CD4-positive, alpha-beta T cell treated with Interleukin-17A for 4 hours (primary cell): ENCODE measurements around the gene TRIM46.
"Not testable (repeated sequence)": the region's sequence is repeated elsewhere in the genome, so short reads cannot be mapped to it uniquely, and the experiment has no call there.

Experiments used
- DNase-seq: peaks from one replicate; pipeline ENCODE4 v3.0.0-alpha.2; 2020; ENCODE audit warnings: mixed read lengths

The TRIM46 gene

DNA sequence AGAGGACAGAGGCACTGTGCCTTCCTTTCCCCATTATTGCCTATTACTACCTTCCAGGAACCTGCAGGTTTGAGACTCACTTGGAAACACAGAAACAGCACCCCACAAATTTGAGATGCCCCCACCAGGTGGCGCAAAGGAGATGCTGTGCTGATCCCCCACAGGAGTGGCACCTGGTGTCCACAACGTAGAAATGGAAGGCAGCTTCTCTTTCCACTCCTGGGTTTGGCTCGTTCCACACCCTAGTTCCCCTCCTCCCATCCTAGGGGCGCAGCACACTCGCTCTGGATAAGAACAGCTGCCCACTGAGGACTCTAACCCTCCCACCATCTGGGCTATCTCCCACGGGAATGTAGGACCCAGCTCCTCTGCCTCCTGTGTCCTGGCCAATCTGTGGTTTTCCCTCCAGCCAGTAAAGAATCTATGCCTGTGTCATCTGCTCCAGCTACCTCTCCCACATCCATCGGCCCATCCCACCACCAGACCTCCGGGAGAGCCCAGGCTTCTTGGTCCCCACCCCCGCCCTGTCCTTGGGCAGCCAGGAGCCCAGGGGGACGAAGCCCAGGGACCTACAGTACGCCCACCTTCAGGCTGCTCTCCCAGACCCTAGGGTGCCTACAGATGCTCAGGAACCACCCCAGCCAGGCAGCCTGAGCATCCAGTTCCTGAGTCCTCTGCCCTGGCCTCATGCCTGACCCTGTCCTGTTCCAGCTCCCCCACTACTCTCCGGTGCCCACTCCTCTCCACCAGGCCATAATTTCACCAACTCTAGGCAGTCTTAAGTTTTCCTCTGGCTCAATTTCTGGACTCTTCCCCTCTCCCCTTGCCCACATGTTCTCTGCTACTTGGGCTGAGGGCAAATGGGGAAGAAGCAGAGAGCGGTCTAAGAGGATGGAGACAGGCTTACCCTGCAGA lies 33.5 kb downstream of the TRIM46 start:
- DNase-seq = peak; percentile 94

DNA sequence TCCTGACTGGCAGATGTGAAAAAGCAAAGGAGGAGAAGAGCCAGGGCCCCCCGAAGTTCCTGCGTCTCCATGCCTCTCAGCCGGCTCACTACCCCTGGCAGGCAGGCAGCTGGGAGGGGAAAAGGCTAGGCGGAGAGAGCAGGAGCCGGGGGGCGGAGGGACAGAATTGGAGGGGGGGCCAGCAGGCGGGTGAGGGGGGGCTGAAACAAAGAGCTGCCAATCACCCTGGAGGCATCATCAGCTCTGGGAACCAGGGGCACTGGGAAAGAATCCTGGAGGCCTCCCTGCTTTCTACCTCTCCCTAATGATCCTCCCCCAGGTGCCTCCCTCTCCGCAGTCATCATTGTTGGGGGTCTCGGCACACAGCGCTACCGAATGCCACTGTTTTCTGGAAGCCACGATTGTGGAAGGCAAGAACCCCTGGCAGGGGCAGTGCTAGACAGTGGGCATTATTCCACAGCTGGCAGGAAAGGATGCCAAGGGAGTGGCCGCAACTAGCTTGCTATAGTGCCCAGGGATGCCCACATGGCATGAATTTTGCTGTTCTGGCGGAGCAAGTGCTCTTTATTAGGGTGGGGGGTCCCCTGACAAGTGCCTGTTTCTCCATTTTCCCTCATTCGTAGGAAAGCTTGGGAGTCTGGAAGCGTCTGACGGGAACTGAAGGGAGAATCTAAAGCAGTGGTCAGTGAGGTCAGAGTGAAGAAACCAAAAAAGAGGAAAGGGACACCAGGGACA lies 34.3 kb downstream of the TRIM46 start, which contains the start of gene THBS3:
THBS3 (minus strand) TSS at position 92 of the 735 bp plus-strand sequence; CDS start at position 71, 21 bp downstream.
- no peak for DNase-seq

DNA sequence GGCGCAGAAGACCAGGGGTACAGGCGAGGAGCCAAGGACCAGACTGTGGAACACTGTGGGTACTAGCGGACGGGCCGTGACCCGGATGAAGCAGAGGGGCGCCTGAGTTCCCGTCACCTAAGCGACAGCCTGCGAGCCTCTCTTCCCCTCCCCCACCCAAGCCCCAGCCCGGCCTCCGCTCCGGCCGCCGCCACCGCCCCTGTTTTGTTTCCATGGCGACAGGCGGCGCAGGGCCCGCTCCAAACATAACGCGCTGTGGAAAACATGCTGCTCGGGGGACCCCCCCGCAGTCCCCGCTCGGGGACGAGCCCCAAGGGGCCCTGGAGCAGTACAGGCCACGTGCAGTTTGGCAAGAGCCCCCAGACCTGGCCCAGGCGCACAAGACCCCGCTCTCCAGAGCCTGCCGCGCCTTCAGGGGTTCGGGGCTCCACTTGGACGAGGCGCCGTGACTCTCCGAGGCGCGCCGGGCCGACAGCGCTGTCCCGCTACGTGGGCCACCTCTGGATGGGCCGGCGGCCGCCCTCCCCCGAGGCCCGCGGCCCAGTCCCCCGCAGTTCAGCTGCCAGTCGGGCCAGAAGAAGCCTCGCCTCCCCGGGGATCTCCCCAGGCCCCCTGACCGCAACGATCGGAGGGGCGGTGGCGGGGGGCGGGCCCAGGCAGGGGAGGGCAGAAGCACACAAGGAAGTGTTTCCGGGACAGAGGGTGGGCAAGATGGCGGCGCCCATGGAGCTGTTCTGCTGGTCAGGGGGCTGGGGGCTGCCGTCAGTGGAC lies 35.1 kb downstream of the TRIM46 start, which contains the start of gene MTX1:
MTX1 (plus strand) TSS at position 155 of the 771 bp plus-strand sequence; CDS start at position 265, 110 bp downstream.
- peak; percentile 88 for DNase-seq

DNA sequence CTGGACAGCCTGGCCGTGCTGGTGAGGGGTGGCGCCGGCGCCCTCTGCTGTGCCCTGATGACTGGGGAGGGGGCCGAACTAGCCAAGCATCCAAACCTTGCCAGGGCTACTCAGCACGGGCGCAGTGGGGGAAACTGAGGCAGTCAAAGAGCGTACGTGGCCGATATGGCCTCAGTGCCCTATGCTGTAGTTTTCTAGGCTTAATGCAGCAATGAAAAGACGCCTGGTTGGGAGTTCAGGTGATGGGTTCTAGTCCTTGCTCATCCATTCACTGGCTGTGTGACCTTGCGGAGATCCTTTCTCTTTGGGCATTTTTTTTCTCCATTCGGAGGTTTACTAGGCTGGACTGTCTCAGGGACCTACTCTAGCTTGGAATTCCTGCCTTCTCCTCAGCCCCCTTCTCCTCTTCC lies 35.7 kb downstream of the TRIM46 start:
- DNase-seq = no peak

DNA sequence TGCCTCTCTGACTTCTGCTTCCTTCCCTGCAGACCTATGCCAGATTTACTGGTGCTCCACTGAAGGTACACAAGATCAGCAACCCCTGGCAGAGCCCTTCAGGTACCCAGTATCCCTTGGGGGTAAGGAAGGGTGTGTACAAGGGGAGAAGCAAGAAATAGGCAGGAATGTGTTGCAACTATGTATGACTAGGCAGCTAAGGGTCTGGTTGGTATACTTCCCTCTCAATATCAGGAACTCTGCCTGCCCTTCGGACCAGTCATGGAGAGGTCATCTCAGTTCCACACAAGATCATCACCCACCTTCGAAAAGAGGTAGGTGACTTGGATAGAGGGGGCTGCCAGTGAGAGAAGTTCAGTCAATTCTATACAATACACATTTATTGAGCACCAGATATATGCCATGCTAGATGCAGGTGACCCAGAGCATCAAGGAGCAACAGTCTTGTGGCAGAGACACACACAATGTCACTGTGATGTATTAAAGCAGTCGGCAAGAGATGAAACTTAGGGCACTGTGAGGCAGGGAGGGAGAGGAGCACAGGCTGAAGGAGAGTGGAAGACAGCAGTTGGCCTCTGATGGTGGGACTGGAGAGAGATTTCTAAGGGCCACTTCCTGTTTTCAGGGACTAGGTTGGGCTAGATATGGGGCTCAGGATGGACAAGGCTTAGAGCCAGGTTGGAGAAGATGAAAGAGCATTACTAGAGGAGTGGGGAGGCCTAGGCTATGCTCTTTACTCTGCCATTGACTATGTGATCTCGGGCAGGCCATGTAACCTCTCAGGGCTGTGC lies 36.9 kb downstream of the TRIM46 start:
- no peak for DNase-seq

DNA sequence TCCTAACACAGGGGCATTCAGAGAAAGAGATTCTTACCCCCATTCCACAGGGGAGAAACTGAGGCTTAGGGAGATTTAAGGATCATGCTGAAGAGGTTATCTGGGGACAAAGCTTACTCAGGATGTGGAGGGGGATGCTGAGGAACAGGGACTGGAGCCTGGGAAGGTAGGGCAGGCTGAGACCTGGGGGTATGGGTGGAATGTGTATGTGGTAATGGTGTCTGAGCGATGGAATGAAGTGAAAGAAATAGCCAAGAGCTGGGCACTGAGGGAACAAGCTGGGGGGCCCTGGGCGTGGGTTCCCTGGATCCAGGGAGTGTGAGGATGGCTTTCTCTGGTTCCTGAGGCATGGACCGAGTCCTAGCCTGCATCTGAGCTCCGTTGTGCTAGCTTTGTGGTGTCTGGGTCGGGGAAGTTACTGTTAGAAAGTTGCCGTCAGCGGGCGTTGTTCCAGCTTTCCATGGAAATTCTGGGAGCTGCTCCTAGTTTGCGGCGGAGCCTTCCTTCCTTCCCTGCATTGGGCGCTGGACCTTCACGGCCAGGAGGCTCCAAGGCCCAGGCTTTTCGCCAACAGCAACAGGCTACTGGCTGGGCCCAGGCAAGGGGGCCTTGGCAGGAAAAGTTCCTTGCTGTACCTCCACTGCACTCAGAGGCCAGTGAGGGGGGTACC lies 37.9 kb downstream of the TRIM46 start:
- not testable (repeated sequence) for DNase-seq

DNA sequence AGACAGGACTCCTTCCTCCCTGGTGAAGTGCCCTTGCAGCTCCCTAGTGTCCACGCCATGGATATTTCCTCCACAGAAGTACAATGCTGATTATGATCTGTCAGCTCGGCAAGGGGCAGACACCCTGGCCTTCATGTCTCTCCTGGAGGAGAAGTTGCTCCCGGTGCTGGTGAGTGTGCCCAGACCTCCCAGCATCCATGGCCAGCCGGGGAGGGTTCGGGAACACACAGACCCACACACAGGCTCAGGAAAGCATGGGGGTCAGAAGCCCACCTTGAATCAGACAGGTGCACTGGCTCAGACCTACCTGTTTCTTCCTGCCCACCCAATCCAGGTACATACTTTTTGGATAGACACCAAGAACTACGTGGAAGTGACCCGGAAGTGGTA lies 38.4 kb downstream of the TRIM46 start:
- not testable (repeated sequence) for DNase-seq

DNA sequence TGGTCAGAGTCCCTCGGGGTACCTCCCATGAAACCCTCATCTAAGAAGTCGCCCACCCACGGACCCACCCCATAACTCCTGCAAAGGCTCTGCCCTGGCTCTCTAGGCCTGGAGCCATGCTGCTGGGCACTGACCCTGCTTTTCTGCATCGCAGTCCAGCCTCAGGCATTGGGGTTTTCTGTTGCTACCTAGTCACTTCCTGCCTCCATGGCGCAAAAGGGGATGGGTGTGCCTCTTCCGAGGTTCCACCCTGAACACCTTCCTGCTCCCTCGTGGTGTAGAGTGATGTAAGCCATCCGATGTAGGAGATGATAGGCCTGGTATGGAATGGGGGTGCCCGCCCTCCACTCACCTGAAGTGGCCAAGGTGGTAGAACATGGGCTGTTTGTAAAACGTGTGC lies 41.1 kb downstream of the TRIM46 start:
- not testable (repeated sequence) for DNase-seq

DNA sequence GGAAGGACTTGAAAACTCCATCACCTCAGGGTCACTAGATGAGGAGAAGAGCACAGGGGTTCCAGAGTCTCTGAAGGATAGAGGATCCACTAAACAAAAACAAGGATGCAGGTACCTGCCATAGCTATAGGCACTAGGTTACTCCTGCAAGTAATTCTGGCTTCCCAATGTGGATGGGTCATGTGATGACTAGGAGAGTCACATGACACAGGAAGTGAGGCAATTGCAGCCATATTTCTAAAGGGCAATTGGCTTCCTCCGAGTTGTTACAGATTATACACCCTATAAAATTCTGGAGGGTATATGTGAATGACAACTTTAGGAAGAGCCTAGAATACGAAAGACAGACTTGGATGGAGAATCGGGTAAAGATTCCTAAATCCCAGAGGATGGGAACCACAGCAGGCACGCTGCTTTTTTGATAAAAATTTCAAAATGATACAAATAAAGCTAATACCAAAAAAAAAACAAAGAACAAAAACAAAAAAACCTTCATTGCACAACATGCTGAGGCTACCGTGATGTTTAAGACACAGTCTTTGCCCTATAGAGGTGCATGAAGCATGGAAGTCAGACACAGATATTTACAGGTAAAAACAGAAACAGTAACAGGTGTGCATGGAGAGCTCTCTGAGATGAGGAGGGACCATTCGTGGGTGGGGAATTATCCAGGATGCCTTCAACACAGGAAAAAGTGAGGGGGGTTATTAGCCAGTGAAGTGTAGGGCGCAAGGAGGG lies 45.4 kb downstream of the TRIM46 start:
- peak; percentile 21 for DNase-seq

DNA sequence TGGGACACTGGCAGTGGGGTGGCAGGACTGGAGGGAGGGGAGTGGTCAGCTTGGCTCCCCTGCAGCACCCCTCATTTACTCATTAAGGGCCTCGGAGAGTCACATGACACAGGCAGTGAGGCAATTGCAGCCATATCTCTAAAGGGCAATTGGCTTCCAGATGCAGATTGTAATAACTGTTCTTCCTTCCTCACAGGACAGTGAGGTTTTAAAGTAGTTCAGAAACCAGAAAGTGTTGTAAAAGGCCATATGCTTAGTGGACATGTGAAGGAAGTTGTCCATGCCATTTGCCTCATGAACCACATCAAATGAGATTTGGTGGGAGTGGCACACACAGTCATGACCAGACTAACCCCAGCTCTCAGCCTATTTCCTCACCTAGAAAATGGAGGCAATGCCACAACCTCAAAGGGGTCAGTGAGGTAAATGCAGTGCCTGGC lies 46.0 kb downstream of the TRIM46 start:
- DNase-seq = no peak

DNA sequence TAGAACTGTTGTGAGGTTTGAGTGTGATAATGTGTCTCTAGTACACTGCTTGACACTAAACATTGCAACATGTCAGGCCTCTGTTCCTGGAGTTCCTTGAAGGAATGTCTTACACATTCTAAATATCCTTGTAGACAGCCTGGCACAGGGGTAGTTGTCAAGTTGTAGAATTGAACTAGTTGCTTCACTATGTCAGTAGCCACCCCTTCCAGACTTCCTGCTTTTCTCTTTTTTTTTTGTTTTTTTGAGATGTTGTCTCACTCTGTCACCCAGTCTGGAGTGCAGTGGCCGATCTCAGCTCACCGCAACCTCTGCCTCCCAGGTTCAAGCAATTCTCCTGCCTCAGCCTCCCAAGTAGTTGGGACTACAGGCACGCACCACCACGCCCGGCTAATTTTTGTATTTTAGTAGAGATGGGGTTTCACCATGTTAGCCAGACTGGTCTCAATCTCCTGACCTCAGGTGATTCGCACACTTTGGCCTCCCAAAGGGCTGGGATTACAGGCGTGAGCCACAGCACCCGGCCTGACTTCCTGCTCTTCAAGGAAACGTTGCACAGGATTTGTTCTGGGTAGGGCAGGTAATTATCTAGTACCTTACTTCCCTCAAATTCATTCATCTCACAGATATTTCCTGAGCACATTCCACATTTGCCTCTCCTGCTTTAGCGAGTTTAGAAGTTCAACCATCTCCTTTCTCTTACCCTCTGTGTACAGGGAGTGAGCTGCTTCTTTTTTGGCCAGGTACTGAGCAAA lies 46.7 kb downstream of the TRIM46 start:
- DNase-seq = not testable (repeated sequence)

DNA sequence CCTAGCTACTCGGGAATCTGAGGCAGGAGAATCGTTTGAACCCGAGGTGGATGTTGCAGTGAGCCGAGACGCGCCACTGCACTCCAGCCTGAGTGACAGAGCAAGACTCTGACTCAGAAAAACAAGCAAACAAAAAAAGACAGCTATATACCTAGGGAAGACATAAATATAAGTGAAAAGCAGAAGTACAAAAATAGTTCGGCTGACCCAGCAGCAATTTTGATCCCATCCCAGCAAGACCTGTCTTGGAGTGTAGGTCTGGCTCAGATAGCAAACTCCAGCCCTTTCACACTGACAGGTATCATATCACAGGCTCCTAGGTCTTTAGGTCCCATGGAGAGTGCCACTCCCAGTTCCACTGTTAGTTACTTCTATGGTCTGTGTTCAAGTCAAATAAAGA lies 49.4 kb downstream of the TRIM46 start:
- no peak for DNase-seq

DNA sequence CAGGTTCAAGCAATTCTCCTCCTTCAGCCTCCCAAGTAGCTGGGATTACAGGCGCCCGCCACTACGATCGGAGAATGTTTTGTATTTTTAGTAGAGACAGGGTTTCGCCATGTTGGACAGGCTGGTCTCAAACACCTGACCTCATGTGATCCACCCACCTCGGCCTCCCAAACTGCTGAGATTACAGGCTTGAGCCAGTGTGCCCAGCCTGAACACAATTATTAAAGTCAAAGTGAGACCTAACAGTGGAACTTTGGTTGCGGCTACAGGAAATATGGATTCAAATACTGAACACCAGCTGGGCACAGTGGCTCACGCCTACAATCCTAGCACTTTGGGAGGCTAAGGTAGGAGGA lies 51.7 kb downstream of the TRIM46 start:
- not testable (repeated sequence) for DNase-seq

DNA sequence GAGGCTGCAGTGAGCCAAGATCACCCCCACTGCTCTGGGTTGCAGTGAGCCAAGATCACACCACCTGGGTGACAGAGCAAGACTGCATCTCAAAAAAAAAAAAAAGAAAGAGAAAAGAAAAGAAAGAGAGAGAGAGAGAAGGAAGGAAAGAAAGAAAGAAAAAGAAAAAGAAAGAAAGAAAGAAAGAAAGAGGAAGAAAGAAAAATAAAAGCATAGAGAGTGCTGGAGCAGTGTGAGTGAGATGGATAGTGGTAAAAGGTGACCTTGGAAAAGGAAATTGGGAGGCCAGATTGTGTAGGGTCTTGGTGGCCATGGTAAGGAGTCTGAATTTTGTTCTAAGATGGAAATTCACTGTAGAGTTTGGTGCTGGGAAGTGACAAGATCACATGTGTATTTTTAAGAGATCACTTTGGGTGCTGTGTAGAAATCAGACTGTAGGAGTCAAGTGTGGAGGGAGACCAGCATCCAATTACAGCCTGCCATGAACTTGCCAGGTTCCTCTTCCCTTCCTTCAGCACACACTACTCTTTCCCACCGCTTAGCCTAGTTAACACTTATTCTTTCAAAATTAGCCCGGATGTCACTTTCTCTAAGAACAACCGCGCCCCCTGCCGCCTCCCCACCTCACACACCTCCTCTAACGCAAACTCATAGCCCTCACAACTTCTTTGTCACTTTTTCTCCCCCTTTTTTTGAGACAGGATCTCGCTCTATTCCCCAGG lies 52.7 kb downstream of the TRIM46 start:
- DNase-seq = peak; percentile 90

DNA sequence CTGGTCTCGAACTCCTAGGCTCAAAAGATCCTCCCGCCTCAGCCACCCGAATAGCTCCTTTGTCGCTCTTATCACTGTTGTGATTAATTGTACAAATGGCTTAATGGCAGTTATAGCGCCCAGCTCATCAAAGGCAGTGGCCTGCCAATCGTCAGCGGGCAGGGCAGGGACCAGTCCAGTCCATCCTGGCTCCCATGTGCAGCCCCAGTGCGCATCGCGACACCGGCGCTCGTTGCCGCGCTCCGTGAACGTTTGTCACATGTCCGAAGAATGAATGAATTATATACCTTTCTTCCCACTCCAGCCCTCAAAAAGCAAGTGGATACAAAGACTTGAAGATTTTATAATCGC lies 53.2 kb downstream of the TRIM46 start:
- peak; percentile 45 for DNase-seq

DNA sequence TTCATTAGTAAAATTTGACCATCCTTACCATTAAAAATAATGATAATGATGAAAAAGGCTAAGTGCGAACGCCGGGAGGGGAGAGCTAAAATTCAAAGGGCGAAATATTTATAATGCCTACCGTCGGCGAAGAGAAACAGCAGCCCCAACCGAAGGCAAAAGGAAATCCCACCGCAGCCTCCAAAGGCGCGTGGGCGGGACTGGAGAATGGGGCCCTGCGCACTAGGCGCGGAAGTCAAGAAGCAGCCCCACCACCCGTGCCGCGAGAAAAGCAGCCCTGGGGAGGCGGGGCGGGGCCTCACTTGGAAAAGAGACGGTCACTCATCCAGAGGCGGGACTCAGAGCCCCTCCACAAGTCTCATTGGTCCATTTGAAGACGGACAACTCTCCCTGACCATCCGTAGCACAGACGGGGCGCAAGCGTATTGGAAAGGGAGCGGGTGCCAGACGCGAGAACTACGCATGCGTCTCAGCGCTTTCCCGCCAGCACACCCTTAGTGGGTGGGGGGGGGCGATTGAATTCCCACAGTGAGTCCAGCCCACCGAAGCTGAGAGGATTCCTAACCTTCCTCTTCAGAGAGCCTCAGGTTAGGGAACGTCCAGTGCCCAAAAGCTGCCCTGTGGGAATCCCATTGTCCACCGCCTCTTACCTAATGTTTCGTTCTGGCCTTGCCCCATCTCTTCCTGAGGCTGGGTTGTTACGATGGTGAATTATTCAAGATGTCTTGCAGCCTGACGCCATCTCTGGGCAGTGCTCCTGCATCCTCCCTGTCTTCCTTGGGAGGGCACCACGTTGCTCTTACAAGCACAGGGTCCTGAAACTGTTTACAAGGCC lies 53.8 kb downstream of the TRIM46 start:
- peak; percentile 98 for DNase-seq

DNA sequence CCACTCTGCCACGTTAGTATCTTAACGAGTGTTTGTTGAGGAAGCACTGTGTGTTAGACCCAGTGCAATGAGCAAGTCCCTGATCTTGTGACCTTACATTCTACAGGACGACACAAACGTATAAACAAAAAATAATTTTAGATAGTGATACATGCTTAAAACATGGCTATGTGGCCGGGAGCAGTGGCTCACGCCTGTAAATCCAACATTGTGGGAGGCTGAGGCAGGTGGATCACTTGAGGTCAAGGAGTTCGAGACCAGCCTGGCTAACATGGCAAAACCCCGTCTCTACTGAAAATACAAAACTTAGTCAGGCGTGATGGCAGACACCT lies 54.4 kb downstream of the TRIM46 start:
- no peak for DNase-seq

DNA sequence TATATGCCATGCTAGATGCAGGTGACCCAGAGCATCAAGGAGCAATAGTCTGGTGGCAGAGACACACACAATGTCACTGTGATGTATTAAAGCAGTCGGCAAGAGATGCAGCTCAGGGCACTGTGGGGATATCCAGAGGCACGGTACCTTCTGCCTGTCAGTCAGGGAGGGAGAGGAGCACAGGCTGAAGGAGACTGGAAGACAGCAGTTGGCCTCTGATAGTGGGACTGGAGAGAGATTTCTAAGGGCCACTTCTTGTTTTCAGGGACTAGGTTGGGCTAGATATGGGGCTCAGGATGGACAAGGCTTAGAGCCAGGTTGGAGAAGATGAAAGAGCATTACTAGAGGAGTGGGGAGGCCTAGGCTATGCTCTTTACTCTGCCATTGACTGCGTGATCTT lies 57.7 kb downstream of the TRIM46 start:
- DNase-seq = not testable (repeated sequence)
